ENCODE data around the gene TMEM161A. TPM values are rescaled to one million over a fixed set of nuclear protein-coding genes. Genes with fewer than 3 reads are reported as not detected.

TMEM161A gene
- total and polyA plus RNA-seq, 9 of the 15 experiments (the other 6 are each of a cell fraction or from before 2014, with no cell fraction given), result 0.63 to 92.3 (median 38.9) TPM

- TF ChIP-seq RBM22 (IDR thresholded peaks at IDR 0.05; ENCODE audit: low read depth, low read length, poor library complexity, severe bottlenecking) (no peak), TEAD2 (tag; IDR thresholded peaks at IDR 0.05) (no peak), RAD21 (CRISPR knock-in tag; conservative IDR thresholded peaks at IDR 0.05 in 1 of 2, IDR thresholded peaks at IDR 0.05 in 1 of 2) (peak in 1 of 2 experiments; percentile 13; a peak in 1 of 4 replicates), ZNF445 (CRISPR knock-in tag; IDR thresholded peaks at IDR 0.05; ENCODE audit: low read depth) (no peak), RFX7 (CRISPR knock-in tag; IDR thresholded peaks at IDR 0.05) (no peak), PHTF2 (CRISPR knock-in tag; IDR thresholded peaks at IDR 0.05) (no peak), NFXL1 (CRISPR knock-in tag; IDR thresholded peaks at IDR 0.05) (no peak), MEF2A (IDR thresholded peaks at IDR 0.05; ENCODE audit: control insufficient read depth, low read depth, low read length) (peak; percentile 95), JUN (IDR thresholded peaks at IDR 0.05; ENCODE audit: borderline replicate concordance, low read depth, low read length) (no peak), JUN (CRISPR knock-in tag; IDR thresholded peaks at IDR 0.05; ENCODE audit: borderline replicate concordance) (no peak), BRD4 (IDR thresholded peaks at IDR 0.05) (no peak), HNRNPK (IDR thresholded peaks at IDR 0.05; ENCODE audit: low read depth, low read length, poor library complexity, severe bottlenecking) (no peak), MECOM (CRISPR knock-in tag; IDR thresholded peaks at IDR 0.05) (no peak), ZNF347 (CRISPR knock-in tag; IDR thresholded peaks at IDR 0.05; ENCODE audit: low read depth) (no peak), TFAP4 (CRISPR knock-in tag; IDR thresholded peaks at IDR 0.05; ENCODE audit: borderline replicate concordance) (peak; percentile 95), ZNF408 (CRISPR knock-in tag; IDR thresholded peaks at IDR 0.05; ENCODE audit: low read depth) (no peak), MCM3 (IDR thresholded peaks at IDR 0.05) (no peak), ZBTB1 (CRISPR knock-in tag; IDR thresholded peaks at IDR 0.05; ENCODE audit: borderline replicate concordance, low read depth) (peak; percentile 32; the same call in 1 of the 2 replicates), OTX1 (CRISPR knock-in tag; IDR thresholded peaks at IDR 0.05) (no peak), RB1 (IDR thresholded peaks at IDR 0.05; ENCODE audit: low read depth) (peak; percentile 49; the same call in 1 of the 2 replicates), DACH1 (IDR thresholded peaks at IDR 0.05; ENCODE audit: partially characterized antibody) (no peak), FOSL1 (tag; conservative IDR thresholded peaks at IDR 0.05) (no peak), FOXK1 (CRISPR knock-in tag; IDR thresholded peaks at IDR 0.05; ENCODE audit: borderline replicate concordance) (no peak), TEAD4 (IDR thresholded peaks at IDR 0.05; ENCODE audit: low read length) (0 out of 2 replicates have a peak, but pooled peaks have one; percentile 17), TEAD4 (CRISPR knock-in tag; IDR thresholded peaks at IDR 0.05; ENCODE audit: borderline replicate concordance) (no peak), HMG20A (CRISPR knock-in tag; conservative IDR thresholded peaks at IDR 0.05) (no peak), ELF4 (CRISPR knock-in tag; IDR thresholded peaks at IDR 0.05) (no peak), TRIM28 (IDR thresholded peaks at IDR 0.05) (peak; percentile 29; the same call in 1 of the 2 replicates), POLR3G (IDR thresholded peaks at IDR 0.05; ENCODE audit: extremely low read depth, insufficient read length, insufficient replicate concordance) (no peak), HLTF (IDR thresholded peaks at IDR 0.05) (no peak), THRAP3 (IDR thresholded peaks at IDR 0.05; ENCODE audit: borderline replicate concordance) (no peak), POU5F1 (IDR thresholded peaks at IDR 0.05; ENCODE audit: borderline replicate concordance, low read depth, low read length, partially characterized antibody) (no peak), SMARCB1 (IDR thresholded peaks at IDR 0.05; ENCODE audit: insufficient read length, low read depth) (no peak), KDM2B (CRISPR knock-in tag; IDR thresholded peaks at IDR 0.05) (no peak)
Measured at GRCh38 chr19:19134687-19135158, 3.6 kb downstream of the TMEM161A start (continued).
